ENCODE measurements around the gene MBD4. TPM values are rescaled to one million over a fixed set of nuclear protein-coding genes. Genes with fewer than 3 reads are reported as not detected.
A peak's percentile ranks its signal among the peaks of the same experiment; 100 is the strongest.

MBD4 gene
- total RNA-seq, 1 experiment from 2014 or later = 15.7 TPM

GRCh38 chr3:129424185-129424841 is 15.4 kb downstream of the MBD4 start:
- H3K27ac ChIP-seq (ENCODE audit: low read depth, low read length) = no peak overlapping the region
- DNase-seq (ENCODE audit: low read depth, low spot score) (no peak), ATAC-seq (peak; percentile 54)
- ChIA-PET CTCF (no interaction called here), RAD21 (ENCODE audit: low non-redundant PET in 1 of 2, low total read pairs in 2 of 2, uncharacterized antibody in 2 of 2, unreplicated experiment in 2 of 2) (no interaction called here), POLR2A (no interaction called here)
- peaks cover 0 to 17% of the 10 kb centered on the region in 2 experiments; a peak in 2 of 4 replicates for H3K4me1 ChIP-seq (ENCODE audit: control insufficient read depth in 1 of 2, insufficient read depth in 2 of 2, low read length in 2 of 2)
- no peaks in the 10 kb centered on the region for H3K9me3 ChIP-seq (ENCODE audit: control insufficient read depth in 1 of 2, insufficient read depth in 1 of 2, low read depth in 1 of 2, low read length in 2 of 2)
- H4K20me1 ChIP-seq (ENCODE audit: insufficient read depth) = no peaks in the 10 kb centered on the region
- no peaks in the 10 kb centered on the region for H3K9me2 ChIP-seq (ENCODE audit: insufficient read depth)
- H3K79me2 ChIP-seq (ENCODE audit: insufficient read depth, low read length) = no peaks in the 10 kb centered on the region
- intact Hi-C loops (cut with micrococcal nuclease) = no loop called here
- no TSS peak for BruUV-seq (replicated peaks)
- H3K9ac ChIP-seq (ENCODE audit: low read length) = no peak overlapping the region
- no peaks in the 10 kb centered on the region for H3K36me3 ChIP-seq (ENCODE audit: control insufficient read depth in 1 of 2, insufficient read depth in 2 of 2, low read length in 2 of 2)
- no peaks in the 10 kb centered on the region for H3K27me3 ChIP-seq (ENCODE audit: insufficient read depth, low read length)
- peak overlapping the region; percentile 22; the same call in 1 of the 2 replicates for H3K4me2 ChIP-seq (ENCODE audit: low read length)
- no peak overlapping the region for H2AFZ ChIP-seq (ENCODE audit: low read depth, low read length, poor library complexity, severe bottlenecking)
- no peak for TF ChIP-seq POLR2A (IDR thresholded peaks at IDR 0.05; ENCODE audit: borderline replicate concordance, extremely low read depth, insufficient read depth, insufficient read length)
- TF ChIP-seq YY1 (IDR thresholded peaks at IDR 0.05; ENCODE audit: extremely low read depth, insufficient replicate concordance, low read depth, low read length) = no peak
- no peak for TF ChIP-seq SRF (IDR thresholded peaks at IDR 0.05; ENCODE audit: low read depth)
- no peak for TF ChIP-seq ELF1 (IDR thresholded peaks at IDR 0.05; ENCODE audit: borderline replicate concordance, low read depth)
- no peak for TF ChIP-seq SIN3A (IDR thresholded peaks at IDR 0.05; ENCODE audit: low read depth)
- TF ChIP-seq FOSL1 (IDR thresholded peaks at IDR 0.05; ENCODE audit: low read depth) = peak; percentile 34; the same call in 1 of the 2 replicates
- no peak for TF ChIP-seq MAX (IDR thresholded peaks at IDR 0.05)
- TF ChIP-seq REST (IDR thresholded peaks at IDR 0.05; ENCODE audit: low read depth) = no peak
- TF ChIP-seq ZFX (IDR thresholded peaks at IDR 0.05) = no peak
- no peak overlapping the region for H3K4me3 ChIP-seq (replicated peaks in 1 of 2; ENCODE audit: low read depth in 1 of 2, low read length in 2 of 2)

Measured in HCT116 (cell line).